ENCODE measurements around the gene CNGA4.
"Not testable (repeated sequence)": the region's sequence is repeated elsewhere in the genome, so short reads cannot be mapped to it uniquely, and the experiment has no call there.

Gene CNGA4

GRCh38 chr11:6258141-6258540, 19.3 kb downstream of the CNGA4 start:
- H3K27ac ChIP-seq, result no peak overlapping the region
- DNase-seq (ENCODE audit: low read depth, low spot score), result no peak

GRCh38 chr11:6258571-6259081, 19.7 kb downstream of the CNGA4 start:
- DNase-seq (ENCODE audit: low read depth, low spot score), result no peak

GRCh38 chr11:6260207-6260726, 21.4 kb downstream of the CNGA4 start:
- no peak for DNase-seq (ENCODE audit: low read depth, low spot score)

More at GRCh38 chr11:6258571-6259081, 19.7 kb downstream of the CNGA4 start:
- H3K27ac ChIP-seq, result no peak overlapping the region

GRCh38 chr11:6263662-6264061, 24.8 kb downstream of the CNGA4 start:
- H3K27ac ChIP-seq, result no peak overlapping the region
- DNase-seq (ENCODE audit: low read depth, low spot score), result no peak

More at GRCh38 chr11:6260207-6260726, 21.4 kb downstream of the CNGA4 start:
- H3K27ac ChIP-seq, result no peak overlapping the region

- no peak for DNase-seq (ENCODE audit: low read depth, low spot score)
- no peak overlapping the region for H3K27ac ChIP-seq
Measured at GRCh38 chr11:6268820-6269219, 29.9 kb downstream of the CNGA4 start.

- H3K27ac ChIP-seq, result no peak overlapping the region
- no peak for DNase-seq (ENCODE audit: low read depth, low spot score)
Measured at GRCh38 chr11:6269994-6270393, 31.1 kb downstream of the CNGA4 start.

- no peak overlapping the region for H3K27ac ChIP-seq
- no peak for DNase-seq (ENCODE audit: low read depth, low spot score)
Measured at GRCh38 chr11:6270584-6271246, 31.8 kb downstream of the CNGA4 start.

- no peak overlapping the region for H3K27ac ChIP-seq
- no peak for DNase-seq (ENCODE audit: low read depth, low spot score)
Measured at GRCh38 chr11:6271598-6271997, 32.7 kb downstream of the CNGA4 start.

- no peak overlapping the region for H3K27ac ChIP-seq
- DNase-seq (ENCODE audit: low read depth, low spot score), result no peak
Measured at GRCh38 chr11:6273188-6273587, 34.3 kb downstream of the CNGA4 start.

GRCh38 chr11:6280809-6281208, 41.9 kb downstream of the CNGA4 start:
- not testable (repeated sequence) for DNase-seq (ENCODE audit: low read depth, low spot score); H3K27ac ChIP-seq

- no peak overlapping the region for H3K27ac ChIP-seq
- DNase-seq (ENCODE audit: low read depth, low spot score), result no peak
Measured at GRCh38 chr11:6283453-6284023, 44.6 kb downstream of the CNGA4 start.

- no peak for DNase-seq (ENCODE audit: low read depth, low spot score)
- no peak overlapping the region for H3K27ac ChIP-seq
Measured at GRCh38 chr11:6284250-6284649, 45.4 kb downstream of the CNGA4 start.

GRCh38 chr11:6285019-6285418, 46.1 kb downstream of the CNGA4 start:
- DNase-seq (ENCODE audit: low read depth, low spot score), result no peak

More at GRCh38 chr11:6285019-6285418, 46.1 kb downstream of the CNGA4 start:
- no peak overlapping the region for H3K27ac ChIP-seq
